D721Med (cell line): ENCODE measurements around the gene MPRIP.

ENCODE experiments used
- DNase-seq: peaks from one replicate; pipeline ENCODE4 v3.0.0; 2011; ENCODE audit warnings: low spot score; ENCODE audit not compliant: insufficient read length
- FAIRE-seq: peaks from 2 replicates; lab custom pipeline; 2011; peaks lifted over from hg19 to GRCh38; lab: Jason Lieb, UNC
- TF ChIP-seq, protein P1 (sequence below): IDR thresholded peaks from 2 replicates; pipeline ENCODE4 v1.5.1; 2012; ENCODE audit warnings: mild to moderate bottlenecking, control low read depth; ENCODE audit not compliant: insufficient read depth; ENCODE audit errors: missing control alignments

Gene MPRIP

DNA sequence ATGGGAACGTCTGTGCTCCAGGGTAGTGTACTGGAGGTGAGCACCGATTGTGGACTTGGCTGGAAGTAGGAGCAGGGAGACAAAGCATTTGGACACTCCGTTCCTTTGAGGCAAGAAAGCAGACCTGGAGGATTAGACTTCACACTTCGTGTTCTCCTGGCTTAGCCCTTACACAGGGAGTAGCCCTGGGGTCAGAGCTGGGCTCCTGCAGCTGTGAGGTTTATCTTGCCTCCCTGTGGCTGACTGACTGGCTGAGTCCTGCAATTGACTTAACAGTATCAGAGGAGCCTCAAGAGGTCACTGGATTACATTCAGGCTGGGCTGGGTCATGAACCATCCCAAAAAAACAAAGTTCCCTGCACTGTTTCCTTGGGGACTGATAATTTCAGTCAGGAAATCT, 37.1 kb downstream of the MPRIP start:
- FAIRE-seq (no peak), DNase-seq (no peak)
- TF ChIP-seq, protein P1, sequence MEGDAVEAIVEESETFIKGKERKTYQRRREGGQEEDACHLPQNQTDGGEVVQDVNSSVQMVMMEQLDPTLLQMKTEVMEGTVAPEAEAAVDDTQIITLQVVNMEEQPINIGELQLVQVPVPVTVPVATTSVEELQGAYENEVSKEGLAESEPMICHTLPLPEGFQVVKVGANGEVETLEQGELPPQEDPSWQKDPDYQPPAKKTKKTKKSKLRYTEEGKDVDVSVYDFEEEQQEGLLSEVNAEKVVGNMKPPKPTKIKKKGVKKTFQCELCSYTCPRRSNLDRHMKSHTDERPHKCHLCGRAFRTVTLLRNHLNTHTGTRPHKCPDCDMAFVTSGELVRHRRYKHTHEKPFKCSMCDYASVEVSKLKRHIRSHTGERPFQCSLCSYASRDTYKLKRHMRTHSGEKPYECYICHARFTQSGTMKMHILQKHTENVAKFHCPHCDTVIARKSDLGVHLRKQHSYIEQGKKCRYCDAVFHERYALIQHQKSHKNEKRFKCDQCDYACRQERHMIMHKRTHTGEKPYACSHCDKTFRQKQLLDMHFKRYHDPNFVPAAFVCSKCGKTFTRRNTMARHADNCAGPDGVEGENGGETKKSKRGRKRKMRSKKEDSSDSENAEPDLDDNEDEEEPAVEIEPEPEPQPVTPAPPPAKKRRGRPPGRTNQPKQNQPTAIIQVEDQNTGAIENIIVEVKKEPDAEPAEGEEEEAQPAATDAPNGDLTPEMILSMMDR: no peak

DNA sequence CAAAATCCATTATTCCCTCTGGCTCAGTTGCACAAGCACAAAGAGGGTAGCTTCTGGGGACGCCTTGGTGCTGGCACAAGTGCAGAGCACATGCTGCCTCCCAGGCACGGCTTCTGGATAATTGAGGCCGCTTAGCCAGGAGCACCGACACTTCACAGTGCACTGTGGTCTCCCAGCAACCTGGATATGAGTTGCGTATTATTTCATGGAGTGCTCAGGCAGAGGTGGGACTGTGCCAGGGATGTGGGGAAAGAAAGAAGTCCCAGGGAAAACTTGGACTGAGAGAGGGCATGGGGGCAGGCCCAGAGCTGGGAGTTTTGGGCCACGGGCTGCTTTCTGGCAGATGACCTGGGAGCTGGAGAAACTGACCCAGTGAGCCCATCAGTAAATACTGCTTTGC, 37.5 kb downstream of the MPRIP start:
- FAIRE-seq (no peak), DNase-seq (no peak)
- TF ChIP-seq, protein P1: no peak

DNA sequence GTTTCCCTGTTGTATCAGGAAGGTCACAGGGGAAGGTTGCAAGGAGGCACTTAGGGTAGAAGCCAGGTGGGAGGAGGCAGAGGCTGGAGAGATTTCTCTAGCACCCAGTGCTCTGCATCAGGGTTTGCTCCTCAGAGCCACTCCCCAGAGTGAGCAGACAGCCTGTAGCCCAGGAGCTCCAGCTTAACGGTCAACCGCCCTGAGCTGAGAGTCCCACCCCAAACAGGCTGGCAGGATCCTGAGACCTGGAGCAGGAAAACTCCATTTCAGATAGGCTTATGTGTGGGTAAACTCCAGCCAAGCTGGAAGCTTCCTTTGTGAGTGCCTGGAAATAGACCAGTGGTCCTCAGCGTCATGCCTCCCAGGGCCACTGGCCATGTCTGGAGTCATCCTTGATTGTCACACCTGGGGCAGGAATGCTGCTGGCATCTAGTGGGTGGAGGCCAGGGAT, 37.9 kb downstream of the MPRIP start:
- TF ChIP-seq, protein P1: no peak
- FAIRE-seq: no peak
- no peak for DNase-seq

DNA sequence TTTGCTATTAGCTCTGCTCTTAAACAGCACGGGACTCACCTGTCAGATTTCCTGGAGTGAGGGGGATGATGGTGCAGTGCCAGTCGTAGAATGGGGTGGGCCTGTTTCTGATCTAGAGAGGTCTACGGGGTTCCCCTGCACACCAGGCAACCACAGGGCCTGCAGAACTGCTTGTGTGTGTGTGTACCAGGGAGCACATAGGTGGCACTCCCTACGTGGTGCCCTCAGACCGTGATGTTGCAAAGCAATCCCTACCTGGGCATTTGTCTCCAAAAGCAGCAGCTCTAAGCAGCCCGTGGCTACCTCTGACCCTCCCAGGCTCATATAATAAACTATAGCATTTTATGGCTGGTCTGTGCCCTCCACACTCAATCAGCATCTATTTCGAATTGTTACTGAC, 38.5 kb downstream of the MPRIP start:
- no peak for FAIRE-seq

DNA sequence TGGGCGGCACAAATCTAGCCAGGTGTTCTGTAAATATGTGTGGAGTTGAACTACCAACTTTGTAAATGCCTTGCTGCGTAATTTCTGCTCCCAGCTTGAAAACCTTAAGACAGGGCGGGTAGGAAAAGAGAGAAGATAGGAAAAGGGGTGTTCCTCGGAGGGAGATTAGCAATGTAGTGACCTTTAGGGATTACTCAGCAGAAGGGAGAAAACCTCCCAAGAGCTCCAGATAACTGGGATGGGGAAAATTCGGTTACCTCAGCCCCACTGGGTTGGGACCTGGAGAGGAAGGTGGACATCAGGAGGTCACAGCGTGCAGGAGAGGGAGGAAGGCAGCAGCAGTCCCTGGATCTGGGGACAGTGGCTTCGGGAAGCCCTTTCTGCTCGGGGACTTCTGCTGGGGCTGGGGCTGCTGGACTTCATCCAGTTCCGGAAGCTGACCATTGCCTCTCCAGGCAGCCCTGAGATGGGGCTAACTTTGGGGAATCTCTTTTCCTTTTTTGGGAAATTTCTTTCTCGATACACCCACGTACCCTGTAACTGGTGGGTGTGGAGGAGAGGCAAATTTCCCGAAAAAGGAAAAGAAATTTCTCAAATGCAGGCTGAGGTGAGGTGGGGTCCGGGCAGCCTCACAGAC, 39.2 kb downstream of the MPRIP start:
- DNase-seq (no peak), FAIRE-seq (no peak)
- TF ChIP-seq, protein P1: no peak

More for the DNA sequence above, 38.5 kb downstream of the MPRIP start:
- TF ChIP-seq, protein P1: no peak
- DNase-seq: no peak

GRCh38 chr17:17082878-17083277, 40.6 kb downstream of the MPRIP start:
- FAIRE-seq (no peak), DNase-seq (no peak)
- TF ChIP-seq, protein P1: no peak

DNA sequence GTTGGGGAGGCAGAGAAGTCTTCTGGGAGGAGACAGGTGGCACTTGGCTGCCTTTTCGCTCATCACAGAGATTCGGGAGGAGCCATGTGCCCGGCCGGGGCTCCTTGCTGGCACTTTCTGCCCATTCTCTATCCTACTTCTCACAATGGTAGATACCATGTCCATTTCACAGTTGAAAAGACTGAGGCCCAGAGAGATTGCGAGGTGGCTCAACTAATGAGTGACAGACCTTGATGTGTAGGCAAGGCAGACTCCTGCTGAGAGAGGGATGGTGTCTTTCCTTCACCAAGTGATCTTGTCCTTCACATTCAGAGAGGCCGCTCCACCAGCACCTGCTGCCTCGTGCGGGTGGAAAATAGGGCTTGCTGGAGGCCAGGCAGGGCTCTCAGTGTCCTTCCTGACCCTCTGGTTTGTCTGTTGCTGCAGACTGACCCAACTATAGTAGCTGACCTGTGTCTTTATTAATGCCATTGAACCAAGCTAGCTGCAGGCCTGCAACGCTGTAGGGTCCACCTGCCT, 42.1 kb downstream of the MPRIP start:
- TF ChIP-seq, protein P1: no peak
- DNase-seq: no peak
- FAIRE-seq: no peak
